Spleen (tissue), 11 donors: ENCODE results near the gene BPTF. TPM values are rescaled to one million over a fixed set of nuclear protein-coding genes. Genes with fewer than 3 reads are reported as not detected.
A peak's percentile ranks its signal among the peaks of the same experiment; 100 is the strongest.
"Not testable (repeated sequence)": the region's sequence is repeated elsewhere in the genome, so short reads cannot be mapped to it uniquely, and the experiment has no call there.

Experiments
- DNase-seq: peaks from one replicate; pipeline ENCODE4 v3.0.0-alpha.2; 2020
- H3K27ac ChIP-seq, 8 donors: fragments of 200-600 bp; sonication (generic) in 7 of 8; 1 replicate in 4 of 8; 2 replicates in 4 of 8; pipeline versions ENCODE4 v1.5.0 to v1.8.0; 2016 to 2021; ENCODE audit warnings: inconsistent platforms in 4 of 8, mild to moderate bottlenecking in 4 of 8, moderate library complexity in 1 of 8
- H3K27me3 ChIP-seq, 7 donors: fragments of 200-600 bp; sonication (generic) in 6 of 7; replicated peaks in 1 of 7; 1 replicate in 4 of 7; 2 replicates in 3 of 7; pipeline versions ENCODE4 v1.5.0 to v1.8.0; 2016 to 2021; ENCODE audit warnings: inconsistent platforms in 3 of 7, mild to moderate bottlenecking in 1 of 7
- H3K36me3 ChIP-seq, 6 donors: fragments of 200-600 bp; sonication (generic) in 5 of 6; 1 replicate in 4 of 6; 2 replicates in 2 of 6; pipeline versions ENCODE4 v1.5.0 to v1.8.0; 2016 to 2021; ENCODE audit warnings: inconsistent platforms in 2 of 6
- H3K4me1 ChIP-seq, 6 donors: fragments of 200-600 bp; sonication (generic) in 5 of 6; 1 replicate in 3 of 6; 2 replicates in 3 of 6; pipeline versions ENCODE4 v1.5.0 to v1.8.0; 2016 to 2021; ENCODE audit warnings: inconsistent platforms in 3 of 6
- H3K4me3 ChIP-seq, 8 donors: fragments of 200-600 bp; sonication (generic) in 7 of 8; 1 replicate in 4 of 8; 2 replicates in 4 of 8; pipeline versions ENCODE4 v1.5.0 to v1.8.0; 2016 to 2021; ENCODE audit warnings: inconsistent platforms in 4 of 8, mild to moderate bottlenecking in 4 of 8, moderate library complexity in 2 of 8
- H3K9me3 ChIP-seq, 8 donors: fragments of 200-600 bp; sonication (generic) in 7 of 8; 1 replicate in 4 of 8; 2 replicates in 4 of 8; pipeline versions ENCODE4 v1.5.0 to v1.8.0; 2016 to 2021; ENCODE audit warnings: inconsistent platforms in 4 of 8
- POLR2A ChIP-seq, 3 donors: fragments of 450-650 bp; IDR thresholded peaks; one replicate each; pipeline ENCODE4 v1.5.1; 2017; ENCODE audit warnings: antibody characterized with exemption in 3 of 3, mild to moderate bottlenecking in 1 of 3
- POLR2AphosphoS5 ChIP-seq, 3 donors: sonication (generic); formaldehyde crosslinking; IDR thresholded peaks; one replicate each; pipeline ENCODE4 v1.5.1; 2017; ENCODE audit warnings: antibody characterized with exemption in 3 of 3
- WGBS, 5 donors: extraction: QIAGEN DNeasy Blood & Tissue Kit in 3 of 5; methylation state at CpG; one replicate each; pipeline versions ENCODE4 v1.1.5 to v1.1.7; 2013 to 2018; 5-methylcytosine and 5-hydroxymethylcytosine counted together
- intact Hi-C: fragments of 100-400 bp; cut with DNase I; formaldehyde crosslinking; loops from one replicate; pipeline ENCODE4 v1.15.0; 2023; ENCODE audit warnings: low total_unique reads
- polyA plus RNA-seq, 3 donors: library from polyadenylated mRNA; stranded (reverse); fragments of 200-250 nt; gene quantifications; one replicate each; pipeline ENCODE4 v1.2.1, GENCODE V29; 2013
- total RNA-seq, 7 donors: library from RNA; depleted of rRNA in 3 of 7; stranded (reverse); fragments of >200 nt in 3 of 7; fragmentation: NEBNext Ultra II Directional in 4 of 7; extraction: Animal tissue kit (Norgen Biotek cat#: 25700) in 4 of 7; gene quantifications; one replicate each; pipeline versions ENCODE4 v1.1.0 to v1.2.1, GENCODE V29; 2016 to 2021
- TF ChIP-seq, protein P1 (sequence below), 11 experiments: fragments of 200-600 bp in 7 of 11; fragments of 450-650 bp in 4 of 11; sonication (generic) in 4 of 11; IDR thresholded peaks in 8 of 11; conservative IDR thresholded peaks in 3 of 11; 1 replicate in 7 of 11; 2 replicates in 4 of 11; pipeline versions ENCODE4 v1.4.0 to v1.8.0; 2016 to 2021; ENCODE audit warnings: antibody characterized with exemption in 11 of 11, inconsistent platforms in 4 of 11, mild to moderate bottlenecking in 1 of 11
- donor health status: healthy with polysubstance abuse.
- donor health status: DM: no; HTN: no; CAD: no; lungs with moderate emphysema.
- donor health status: DM: no; HTN: no; CAD: no.
- donor health status: Bipolar disorder and iron deficiency.
- donor health status: healthy.
- donor health status: DM: no; HTN: no; CAD: no.
- donor health status: DM: yes; HTN: yes; CAD: no.

BPTF gene
- total and polyA plus RNA-seq, 10 donors = 12.3 to 148 (median 120) TPM

GRCh38 chr17:67946513-67946912 lies 121.2 kb downstream of the BPTF start:
- no peaks in the 10 kb centered on the region for H3K9me3 ChIP-seq
- intact Hi-C loops = no loop called here
- no peak for DNase-seq
- H3K4me3 ChIP-seq = no peak overlapping the region
- TF ChIP-seq POLR2A (IDR thresholded peaks at IDR 0.05) = no peak
- TF ChIP-seq, protein P1, sequence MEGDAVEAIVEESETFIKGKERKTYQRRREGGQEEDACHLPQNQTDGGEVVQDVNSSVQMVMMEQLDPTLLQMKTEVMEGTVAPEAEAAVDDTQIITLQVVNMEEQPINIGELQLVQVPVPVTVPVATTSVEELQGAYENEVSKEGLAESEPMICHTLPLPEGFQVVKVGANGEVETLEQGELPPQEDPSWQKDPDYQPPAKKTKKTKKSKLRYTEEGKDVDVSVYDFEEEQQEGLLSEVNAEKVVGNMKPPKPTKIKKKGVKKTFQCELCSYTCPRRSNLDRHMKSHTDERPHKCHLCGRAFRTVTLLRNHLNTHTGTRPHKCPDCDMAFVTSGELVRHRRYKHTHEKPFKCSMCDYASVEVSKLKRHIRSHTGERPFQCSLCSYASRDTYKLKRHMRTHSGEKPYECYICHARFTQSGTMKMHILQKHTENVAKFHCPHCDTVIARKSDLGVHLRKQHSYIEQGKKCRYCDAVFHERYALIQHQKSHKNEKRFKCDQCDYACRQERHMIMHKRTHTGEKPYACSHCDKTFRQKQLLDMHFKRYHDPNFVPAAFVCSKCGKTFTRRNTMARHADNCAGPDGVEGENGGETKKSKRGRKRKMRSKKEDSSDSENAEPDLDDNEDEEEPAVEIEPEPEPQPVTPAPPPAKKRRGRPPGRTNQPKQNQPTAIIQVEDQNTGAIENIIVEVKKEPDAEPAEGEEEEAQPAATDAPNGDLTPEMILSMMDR (IDR thresholded peaks at IDR 0.05 in 8 of 11, conservative IDR thresholded peaks at IDR 0.05 in 3 of 11) = no peak
- no peak for TF ChIP-seq POLR2AphosphoS5 (IDR thresholded peaks at IDR 0.05)
- no peaks in the 10 kb centered on the region for H3K27me3 ChIP-seq
- H3K36me3 ChIP-seq = peaks cover 3 to 100% (median 97%) of the 10 kb centered on the region in 6 donors
- H3K4me1 ChIP-seq = no peaks in the 10 kb centered on the region
- H3K27ac ChIP-seq = no peak overlapping the region

- 96 to 98% (median 98%) methylated on average over 5 of the region's 5 CpGs for WGBS, 5 donors
- Histone ChIP-seq H3K27ac (no peak overlapping the region), H3K4me3 (no peak overlapping the region), H3K9me3 (no peaks in the 10 kb centered on the region), H3K36me3 (peaks cover 3 to 100% (median 97%) of the 10 kb centered on the region in 6 donors), H3K4me1 (no peaks in the 10 kb centered on the region), H3K27me3 (no peaks in the 10 kb centered on the region)
- TF ChIP-seq POLR2A (IDR thresholded peaks at IDR 0.05) (no peak), POLR2AphosphoS5 (IDR thresholded peaks at IDR 0.05) (no peak)
- TF ChIP-seq, protein P1 (IDR thresholded peaks at IDR 0.05 in 8 of 11, conservative IDR thresholded peaks at IDR 0.05 in 3 of 11) = no peak
- DNase-seq = no peak
- intact Hi-C loops = no loop called here
Measured at GRCh38 chr17:67947325-67947813, 122.1 kb downstream of the BPTF start.

DNA sequence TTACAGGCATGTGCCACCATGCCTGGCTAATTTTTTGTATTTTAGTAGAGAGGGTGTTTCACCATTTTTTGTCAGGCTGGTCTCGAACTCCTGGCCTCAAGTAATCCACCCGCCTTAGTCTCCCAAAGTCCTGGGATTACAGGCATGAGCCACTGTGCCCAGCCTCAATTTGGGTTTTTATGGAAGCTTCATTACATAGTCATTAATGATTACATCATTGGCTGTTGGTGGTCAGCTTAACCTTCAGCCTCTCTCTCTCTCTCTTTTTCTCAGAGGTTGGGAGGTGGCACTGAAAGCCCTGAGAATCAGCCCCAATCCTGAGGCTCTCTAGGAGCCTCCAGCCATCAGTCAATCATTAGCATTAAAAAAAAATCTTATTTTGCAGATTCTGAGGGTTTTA lies 125.6 kb downstream of the BPTF start:
- Histone ChIP-seq H3K27me3 (no peaks in the 10 kb centered on the region), H3K36me3 (peaks cover 0 to 100% (median 84%) of the 10 kb centered on the region in 6 donors), H3K27ac (no peak overlapping the region), H3K4me3 (no peak overlapping the region), H3K4me1 (no peaks in the 10 kb centered on the region), H3K9me3 (no peaks in the 10 kb centered on the region)
- no peak for DNase-seq
- intact Hi-C loops = no loop called here
- 94 to 100% (median 98%) methylated on average over 2 of the region's 2 CpGs for WGBS, 5 donors
- TF ChIP-seq, protein P1 (IDR thresholded peaks at IDR 0.05 in 8 of 11, conservative IDR thresholded peaks at IDR 0.05 in 3 of 11) = no peak
- TF ChIP-seq POLR2AphosphoS5 (IDR thresholded peaks at IDR 0.05) (no peak), POLR2A (IDR thresholded peaks at IDR 0.05) (no peak)

GRCh38 chr17:67959510-67959909 lies 134.2 kb downstream of the BPTF start:
- no peak for TF ChIP-seq POLR2A (IDR thresholded peaks at IDR 0.05)
- TF ChIP-seq, protein P1 (IDR thresholded peaks at IDR 0.05 in 8 of 11, conservative IDR thresholded peaks at IDR 0.05 in 3 of 11) = no peak
- TF ChIP-seq POLR2AphosphoS5 (IDR thresholded peaks at IDR 0.05) = no peak
- H3K9me3 ChIP-seq = no peaks in the 10 kb centered on the region
- intact Hi-C loops = no loop called here
- peak; percentile 29 for DNase-seq
- no peak overlapping the region for H3K4me3 ChIP-seq
- peaks cover 0 to 3% (median 0%) of the 10 kb centered on the region in 6 donors for H3K4me1 ChIP-seq
- 90 to 98% (median 95%) methylated on average over 3 of the region's 3 CpGs for WGBS, 5 donors
- H3K27ac ChIP-seq = no peak overlapping the region
- no peaks in the 10 kb centered on the region for H3K27me3 ChIP-seq
- H3K36me3 ChIP-seq = peaks cover 0 to 90% (median 40%) of the 10 kb centered on the region in 6 donors

DNA sequence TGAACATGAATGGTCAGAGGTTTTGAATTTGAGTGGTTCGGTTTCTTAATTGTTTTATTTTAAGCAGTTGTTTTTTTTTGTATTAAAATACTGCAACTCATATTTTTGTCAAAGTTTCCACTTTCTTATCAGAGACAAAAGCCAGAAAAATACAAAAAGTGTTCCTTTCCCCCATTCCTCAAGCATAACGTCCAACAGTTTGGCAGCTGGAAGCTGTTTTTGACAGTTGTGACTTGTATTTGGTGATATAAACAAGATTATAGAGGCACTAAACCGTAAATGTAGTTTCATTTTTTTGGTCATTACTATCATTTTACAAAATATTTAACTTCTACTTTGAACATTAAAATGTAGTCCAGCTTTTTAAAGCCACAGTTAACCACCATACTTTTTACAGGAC lies 135.0 kb downstream of the BPTF start:
- H3K27me3 ChIP-seq, intact Hi-C loops, H3K9me3 ChIP-seq, H3K4me1 ChIP-seq, DNase-seq, H3K27ac ChIP-seq, H3K4me3 ChIP-seq: not testable (repeated sequence)
- H3K36me3 ChIP-seq = peaks cover 0 to 90% (median 43%) of the 10 kb centered on the region in 6 donors
- WGBS, 5 donors = 75 to 90% (median 87%) methylated on average over 3 of the region's 3 CpGs

- intact Hi-C loops, DNase-seq, H3K27ac ChIP-seq, H3K9me3 ChIP-seq, H3K4me1 ChIP-seq, H3K4me3 ChIP-seq, H3K27me3 ChIP-seq: not testable (repeated sequence)
- WGBS, 5 donors = 74 to 88% (median 83%) methylated on average over 2 of the region's 2 CpGs
- H3K36me3 ChIP-seq = peaks cover 0 to 90% (median 56%) of the 10 kb centered on the region in 6 donors
Measured at GRCh38 chr17:67962156-67962555, 136.9 kb downstream of the BPTF start.
